GM12878 (cell line): ENCODE results near the gene ITGB5. TPM values are rescaled to one million over a fixed set of nuclear protein-coding genes. Genes with fewer than 3 reads are reported as not detected.

Experiments
- ATAC-seq: fragments of 200-7000 bp; cut with Tn5 transposase; 3 replicates; pipeline ENCODE4 v1.9.1; 2020; ENCODE audit warnings: mild to moderate bottlenecking, moderate library complexity
- BruUV-seq: library from RNA; stranded (reverse); fragments of 400-500 nt; replicated peaks from 2 replicates; lab custom pipeline; 2021; lab: Mats Ljungman, UMichigan
- CTCF ChIA-PET: fragments of 300-600 bp; sonication (Branson Sonifier 250); formaldehyde crosslinking; extraction: SDS; loops from one replicate; lab custom pipeline; 2021; ENCODE audit warnings: inconsistent platforms; lab: Yijun Ruan, JAX
- POLR2A ChIA-PET: fragments of 350-600 bp; formaldehyde crosslinking; extraction: SDS; loops from one replicate; lab custom pipeline; 2021; ENCODE audit warnings: inconsistent platforms; lab: Charles Lee
- RAD21 ChIA-PET: fragments of 300-600 bp; sonication (Branson Sonifier 250); formaldehyde crosslinking; loops from one replicate; lab custom pipeline; 2023; ENCODE audit warnings: antibody characterized with exemption; ENCODE audit not compliant: unreplicated experiment; lab: Charles Lee
- SMC1A ChIA-PET: fragments of 300-600 bp; sonication (Branson Sonifier 250); formaldehyde crosslinking; loops from one replicate; lab custom pipeline; 2023; ENCODE audit not compliant: unreplicated experiment, uncharacterized antibody; lab: Charles Lee
- DNase-seq: peaks from one replicate; pipeline ENCODE4 v3.0.0-alpha.2; 2011; ENCODE audit warnings: low read depth, low spot score
- FAIRE-seq: peaks from 3 replicates; lab custom pipeline; 2011; peaks lifted over from hg19 to GRCh38; lab: Jason Lieb, UNC
- H2AFZ ChIP-seq: 2 replicates; pipeline ENCODE4 v1.6.0; 2011; ENCODE audit warnings: low read depth, low read length, control low read depth; ENCODE audit not compliant: control insufficient read depth
- H3K27ac ChIP-seq: 2 replicates; pipeline ENCODE4 v1.5.1; 2011; ENCODE audit warnings: control low read depth; ENCODE audit not compliant: control insufficient read depth, insufficient read depth
- H3K27me3 ChIP-seq, 2 experiments: replicated peaks in 1 of 2; 2 replicates each; pipeline versions ENCODE4 v1.6.0 to v1.6.1; 2011; ENCODE audit warnings: low read length in 1 of 2; ENCODE audit not compliant: control insufficient read depth in 2 of 2, insufficient read depth in 2 of 2
- H3K36me3 ChIP-seq, 2 experiments: 2 replicates each; pipeline ENCODE4 v1.5.1; 2011; ENCODE audit warnings: low read length in 1 of 2; ENCODE audit not compliant: control insufficient read depth in 2 of 2, insufficient read depth in 2 of 2
- H3K4me1 ChIP-seq: 2 replicates; pipeline ENCODE4 v1.6.1; 2011; ENCODE audit warnings: mild to moderate bottlenecking, low read length, moderate library complexity, mixed read lengths; ENCODE audit not compliant: control insufficient read depth, insufficient read depth
- H3K4me2 ChIP-seq: 2 replicates; pipeline ENCODE4 v1.6.0; 2011; ENCODE audit warnings: control low read depth; ENCODE audit not compliant: control insufficient read depth, insufficient read depth
- H3K4me3 ChIP-seq: fragments of 200-600 bp; sonication (generic); 2 replicates; pipeline ENCODE4 v1.5.1; 2016
- H3K79me2 ChIP-seq: 2 replicates; pipeline ENCODE4 v1.6.0; 2011; ENCODE audit warnings: low read length; ENCODE audit not compliant: control insufficient read depth, insufficient read depth
- H3K9ac ChIP-seq: 2 replicates; pipeline ENCODE4 v1.8.0; 2011; ENCODE audit warnings: low read length, control low read depth, mixed read lengths; ENCODE audit not compliant: control insufficient read depth, insufficient read depth
- H3K9me3 ChIP-seq: replicated peaks from 3 replicates; pipeline ENCODE4 v1.5.1; 2011; ENCODE audit warnings: mild to moderate bottlenecking, low read length; ENCODE audit not compliant: control insufficient read depth, insufficient read depth
- H4K20me1 ChIP-seq: 2 replicates; pipeline ENCODE4 v1.6.0; 2011; ENCODE audit not compliant: control insufficient read depth, insufficient read depth
- BACH1 ChIP-seq: fragments of 450-650 bp; IDR thresholded peaks from 2 replicates; pipeline ENCODE4 v1.6.1; 2017; ENCODE audit warnings: mild to moderate bottlenecking, borderline replicate concordance
- CREB1 ChIP-seq: IDR thresholded peaks from 2 replicates; pipeline ENCODE4 v1.6.1; 2012; ENCODE audit warnings: low read depth, mild to moderate bottlenecking, inconsistent platforms
- CREM ChIP-seq: IDR thresholded peaks from 2 replicates; pipeline ENCODE4 v1.6.1; 2014; ENCODE audit warnings: antibody characterized with exemption, low read depth
- EGR1 ChIP-seq, 2 experiments: IDR thresholded peaks; 1 replicate in 1 of 2; 2 replicates in 1 of 2; pipeline ENCODE4 v1.6.1; 2011 to 2012; ENCODE audit warnings: low read depth in 2 of 2, low read length in 2 of 2, borderline replicate concordance in 1 of 2, mild to moderate bottlenecking in 1 of 2, moderate library complexity in 1 of 2
- IKZF1 ChIP-seq: fragments of 450-650 bp; conservative IDR thresholded peaks from 2 replicates; pipeline ENCODE4 v1.6.1; 2017; ENCODE audit warnings: antibody characterized with exemption, mild to moderate bottlenecking
- IRF4 ChIP-seq: IDR thresholded peaks from 2 replicates; pipeline ENCODE4 v1.6.1; 2011; ENCODE audit warnings: low read depth, low read length
- NFYA ChIP-seq: IDR thresholded peaks from 2 replicates; pipeline ENCODE4 v1.6.1; 2011; ENCODE audit warnings: low read depth, mild to moderate bottlenecking, low read length, improper control_type of control experiment, borderline replicate concordance
- NFYB ChIP-seq: IDR thresholded peaks from 2 replicates; pipeline ENCODE4 v1.6.1; 2011; ENCODE audit warnings: low read depth, mild to moderate bottlenecking, low read length, improper control_type of control experiment, moderate library complexity; ENCODE audit not compliant: insufficient read depth
- NR2F1 ChIP-seq: fragments of 450-650 bp; conservative IDR thresholded peaks from 2 replicates; pipeline ENCODE4 v1.6.1; 2017; ENCODE audit warnings: mild to moderate bottlenecking
- PAX8 ChIP-seq: fragments of 450-650 bp; IDR thresholded peaks from 2 replicates; pipeline ENCODE4 v1.6.1; 2017; ENCODE audit warnings: mild to moderate bottlenecking, moderate library complexity
- POLR2A ChIP-seq: IDR thresholded peaks from 2 replicates; pipeline ENCODE4 v1.6.1; 2011; ENCODE audit warnings: low read depth, mild to moderate bottlenecking, low read length
- POLR2AphosphoS5 ChIP-seq: IDR thresholded peaks from 2 replicates; pipeline ENCODE4 v1.6.1; 2011; ENCODE audit warnings: mild to moderate bottlenecking, low read length, inconsistent platforms
- SUPT20H ChIP-seq: IDR thresholded peaks from 2 replicates; pipeline ENCODE4 v1.6.1; 2011; ENCODE audit warnings: low read depth, mild to moderate bottlenecking, low read length, moderate library complexity, borderline replicate concordance; ENCODE audit not compliant: control insufficient read depth
- YY1 ChIP-seq: IDR thresholded peaks from 2 replicates; pipeline ENCODE4 v1.6.1; 2011; ENCODE audit warnings: low read depth, mild to moderate bottlenecking, low read length
- WGBS: methylation state at CpG from one replicate; pipeline ENCODE4 v1.1.6; 2016; ENCODE audit warnings: low lambda C conversion rate; ENCODE audit not compliant: insufficient replicate concordance, insufficient coverage; ENCODE audit errors: missing lambda C conversion rate; 5-methylcytosine and 5-hydroxymethylcytosine counted together
- in situ Hi-C: fragments of 300-500 bp; cut with MboI; formaldehyde crosslinking; loops from 9 replicates; pipeline ENCODE4 v1.14.3; 2018; ENCODE audit warnings: mixed read lengths
- intact Hi-C: fragments of 100-400 bp; cut with micrococcal nuclease; formaldehyde crosslinking; loops from one replicate; pipeline ENCODE4 v1.14.2; 2022; ENCODE audit not compliant: unreplicated experiment
- polyA plus RNA-seq, 11 experiments: library from polyadenylated mRNA; depleted of rRNA in 4 of 11; unstranded in 6 of 11; stranded (reverse) in 5 of 11; fragments of >200 nt; fragmentation: Nextera tagmentation in 4 of 11; fragmentation: Illumina TruSeq in 1 of 11; extraction: Ambion mirVana in 4 of 11; extraction: Trizol in 1 of 11; gene quantifications; 1 replicate in 1 of 11; 2 replicates in 10 of 11; pipeline versions ENCODE4 v1.2.1 to v1.2.3, GENCODE V29; 2011 to 2016; ENCODE audit warnings: inconsistent platforms in 2 of 11, missing spikeins in 2 of 11, low read depth in 1 of 11
- total RNA-seq, 4 experiments: library from RNA; depleted of rRNA in 3 of 4; stranded (reverse); fragments of >200 nt in 3 of 4; fragmentation: Illumina TruSeq in 1 of 4; extraction: Trizol in 1 of 4; gene quantifications; 2 replicates each; pipeline versions ENCODE4 v1.2.1 to v1.2.3, GENCODE V29; 2013 to 2021
- TF ChIP-seq, protein P1 (sequence below): IDR thresholded peaks from 2 replicates; pipeline ENCODE4 v1.6.1; 2012; ENCODE audit warnings: low read depth, low read length, improper control_type of control experiment
- TF ChIP-seq, protein P2 (sequence below): IDR thresholded peaks from 2 replicates; pipeline ENCODE4 v1.6.1; 2012; ENCODE audit warnings: low read length, inconsistent platforms

Gene ITGB5
- total and polyA plus RNA-seq, 10 of the 15 experiments (the other 5 are each of a cell fraction or from before 2014, with no cell fraction given): 0.05 to 10.0 (median 0.83) TPM; not detected in 2

DNA sequence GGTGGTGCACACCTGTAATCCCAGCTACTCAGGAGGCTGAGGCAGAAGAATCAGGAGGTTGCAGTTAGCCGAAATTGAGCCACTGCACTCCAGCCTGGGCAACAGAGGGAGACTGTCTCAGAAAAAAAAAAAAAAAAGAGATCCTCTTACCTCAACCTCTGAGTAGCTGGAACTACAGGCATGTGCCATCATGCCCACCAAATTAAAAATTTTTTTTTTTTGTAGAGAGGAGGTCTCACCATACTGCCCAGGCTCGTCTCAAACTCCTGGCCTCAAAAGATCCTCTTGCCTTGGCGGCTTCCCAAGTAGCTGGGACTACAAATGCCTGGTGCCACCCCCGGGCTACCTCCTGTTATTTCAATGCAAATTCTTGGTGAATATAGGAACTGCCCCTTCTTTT lies 155.4 kb downstream of the ITGB5 start:
- no peak overlapping the region for H2AFZ ChIP-seq
- no peak for DNase-seq
- ChIA-PET RAD21 (interaction anchor here (0.6 kb wide), 1 partner anchor 165 kb away, joined by 3 read pairs; no protein-coding TSS in a partner anchor), CTCF (interaction anchor here (1.0 to 1.5 kb wide), 4 partner anchors 8 to 92 kb away, joined by 3 to 6 read pairs (median 4); no protein-coding TSS in a partner anchor), POLR2A (interaction anchor here (2.2 kb wide), 1 partner anchor 8 kb away, joined by 13 read pairs; no protein-coding TSS in a partner anchor), SMC1A (interaction anchor here (0.6 to 1.3 kb wide), 4 partner anchors 8 to 1750 kb away, joined by 3 to 4 read pairs (median 3); no protein-coding TSS in a partner anchor)
- no peak for FAIRE-seq
- ATAC-seq: no peak
- H3K27ac ChIP-seq: no peak overlapping the region
- peaks cover 40% of the 10 kb centered on the region for H3K79me2 ChIP-seq
- WGBS: 97% methylated on average over 4 of the region's 4 CpGs
- intact Hi-C loops: no loop called here
- peaks cover 0 to 10% of the 10 kb centered on the region in 2 experiments; a peak in 2 of 4 replicates for H3K36me3 ChIP-seq
- no peaks in the 10 kb centered on the region for H4K20me1 ChIP-seq
- peak overlapping the region; percentile 93 for H3K4me3 ChIP-seq
- no peaks in the 10 kb centered on the region; the same call in 2 of the 3 replicates for H3K9me3 ChIP-seq
- H3K4me2 ChIP-seq: peak overlapping the region; percentile 83
- no TSS peak for BruUV-seq
- H3K4me1 ChIP-seq: no peaks in the 10 kb centered on the region
- H3K27me3 ChIP-seq: no peaks in the 10 kb centered on the region
- in situ Hi-C loops: no loop called here
- no peak overlapping the region for H3K9ac ChIP-seq
- TF ChIP-seq, protein P1, sequence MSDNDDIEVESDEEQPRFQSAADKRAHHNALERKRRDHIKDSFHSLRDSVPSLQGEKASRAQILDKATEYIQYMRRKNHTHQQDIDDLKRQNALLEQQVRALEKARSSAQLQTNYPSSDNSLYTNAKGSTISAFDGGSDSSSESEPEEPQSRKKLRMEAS: no peak
- no peak for TF ChIP-seq BACH1
- no peak for TF ChIP-seq IRF4

DNA sequence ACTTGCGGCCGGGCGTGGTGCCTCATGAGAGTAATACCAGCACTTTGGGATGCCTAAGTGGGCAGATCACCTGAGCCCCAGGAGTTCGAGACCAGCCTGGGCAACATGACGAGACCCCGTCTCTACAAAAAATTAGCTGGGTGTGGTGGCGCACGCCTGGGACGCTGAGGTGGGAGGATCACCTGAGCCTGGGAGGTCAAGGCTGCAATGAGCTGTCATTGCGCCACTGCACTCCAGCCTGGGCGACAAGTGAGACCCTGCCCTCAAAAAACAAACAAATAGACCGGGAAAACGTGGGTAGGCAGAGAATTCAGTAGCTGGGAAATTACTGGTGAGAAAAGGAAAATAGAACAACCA lies 156.2 kb downstream of the ITGB5 start:
- 11% methylated on average over 13 of the region's 13 CpGs for WGBS
- ChIA-PET RAD21 (interaction anchor here (1.0 to 1.7 kb wide), 2 partner anchors 28 to 30 kb away, joined by 3 to 4 read pairs; no protein-coding TSS in a partner anchor), SMC1A (interaction anchor here (0.7 to 1.3 kb wide), 4 partner anchors 9 to 704 kb away, joined by 3 to 4 read pairs (median 3); no protein-coding TSS in a partner anchor), CTCF (interaction anchor here (0.9 to 3.0 kb wide), 6 partner anchors 17 to 182 kb away, joined by 3 to 14 read pairs (median 5); no protein-coding TSS in a partner anchor), POLR2A (interaction anchor here (1.1 to 2.2 kb wide), 2 partner anchors 9 to 17 kb away, joined by 3 to 13 read pairs; no protein-coding TSS in a partner anchor)
- DNase-seq (no peak), FAIRE-seq (no peak), ATAC-seq (peak; percentile 11)
- peaks cover 0 to 7% of the 10 kb centered on the region in 2 experiments; a peak in 2 of 4 replicates for H3K36me3 ChIP-seq
- peaks cover 40% of the 10 kb centered on the region for H3K79me2 ChIP-seq
- H4K20me1 ChIP-seq: no peaks in the 10 kb centered on the region
- H2AFZ ChIP-seq: peak overlapping the region; percentile 99; the same call in 1 of the 2 replicates
- peak overlapping the region; percentile 83 for H3K4me2 ChIP-seq
- H3K27ac ChIP-seq: peak overlapping the region; percentile 87
- in situ Hi-C loops (no loop called here), intact Hi-C loops (no loop called here)
- peak overlapping the region; percentile 93 for H3K9ac ChIP-seq
- H3K9me3 ChIP-seq: no peaks in the 10 kb centered on the region; the same call in 2 of the 3 replicates
- peak overlapping the region; percentile 93 for H3K4me3 ChIP-seq
- no peaks in the 10 kb centered on the region for H3K4me1 ChIP-seq
- no peaks in the 10 kb centered on the region for H3K27me3 ChIP-seq
- no TSS peak for BruUV-seq
- TF ChIP-seq NFYA: no peak
- TF ChIP-seq NR2F1: no peak
- TF ChIP-seq EGR1 (IDR thresholded peaks at IDR 0.05; ENCODE audit: borderline replicate concordance in 1 of 2, low read depth in 2 of 2, low read length in 2 of 2): no peak
- no peak for TF ChIP-seq PAX8
- no peak for TF ChIP-seq CREB1
- TF ChIP-seq POLR2AphosphoS5: no peak
- no peak for TF ChIP-seq NFYB
- no peak for TF ChIP-seq POLR2A
- TF ChIP-seq, protein P2, sequence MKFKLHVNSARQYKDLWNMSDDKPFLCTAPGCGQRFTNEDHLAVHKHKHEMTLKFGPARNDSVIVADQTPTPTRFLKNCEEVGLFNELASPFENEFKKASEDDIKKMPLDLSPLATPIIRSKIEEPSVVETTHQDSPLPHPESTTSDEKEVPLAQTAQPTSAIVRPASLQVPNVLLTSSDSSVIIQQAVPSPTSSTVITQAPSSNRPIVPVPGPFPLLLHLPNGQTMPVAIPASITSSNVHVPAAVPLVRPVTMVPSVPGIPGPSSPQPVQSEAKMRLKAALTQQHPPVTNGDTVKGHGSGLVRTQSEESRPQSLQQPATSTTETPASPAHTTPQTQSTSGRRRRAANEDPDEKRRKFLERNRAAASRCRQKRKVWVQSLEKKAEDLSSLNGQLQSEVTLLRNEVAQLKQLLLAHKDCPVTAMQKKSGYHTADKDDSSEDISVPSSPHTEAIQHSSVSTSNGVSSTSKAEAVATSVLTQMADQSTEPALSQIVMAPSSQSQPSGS: no peak
- TF ChIP-seq IKZF1: no peak
- no peak for TF ChIP-seq YY1
- no peak for TF ChIP-seq SUPT20H
- no peak for TF ChIP-seq CREM
